ENCODE results near the gene PEX16.
"Not testable (repeated sequence)": the region's sequence is repeated elsewhere in the genome, so short reads cannot be mapped to it uniquely, and the experiment has no call there.

Gene PEX16

GRCh38 chr11:45910623-45911022 lies 7.1 kb downstream of the PEX16 start:
- no peak for DNase-seq (ENCODE audit: low read depth, low spot score)
- in situ Hi-C loops (cut with HindIII; ENCODE audit: low sequenced_read_pairs) = no loop called here
- no peak for TF ChIP-seq CTCF (IDR thresholded peaks at IDR 0.05; ENCODE audit: low read depth, low read length)

GRCh38 chr11:45909594-45910475 lies 7.8 kb downstream of the PEX16 start:
- in situ Hi-C loops (cut with HindIII; ENCODE audit: low sequenced_read_pairs) = no loop called here
- no peak for TF ChIP-seq CTCF (IDR thresholded peaks at IDR 0.05; ENCODE audit: low read depth, low read length)
- DNase-seq (ENCODE audit: low read depth, low spot score) = no peak
- H3K4me3 ChIP-seq (ENCODE audit: low read depth, low read length) = no peak overlapping the region

More at GRCh38 chr11:45910623-45911022, 7.1 kb downstream of the PEX16 start:
- H3K4me3 ChIP-seq (ENCODE audit: low read depth, low read length) = no peak overlapping the region

GRCh38 chr11:45907911-45908370 lies 9.7 kb downstream of the PEX16 start:
- TF ChIP-seq CTCF (IDR thresholded peaks at IDR 0.05; ENCODE audit: low read depth, low read length) = no peak
- DNase-seq (ENCODE audit: low read depth, low spot score) = no peak
- in situ Hi-C loops (cut with HindIII; ENCODE audit: low sequenced_read_pairs) = no loop called here

GRCh38 chr11:45906965-45907611 lies 10.6 kb downstream of the PEX16 start, which contains the start of gene FREY1:
Gene FREY1 (minus strand): TSS chr11:45907271. CDS start chr11:45907245, 26 bp downstream.
- in situ Hi-C loops (cut with HindIII; ENCODE audit: low sequenced_read_pairs) = no loop called here
- TF ChIP-seq CTCF (IDR thresholded peaks at IDR 0.05; ENCODE audit: low read depth, low read length) = no peak
- DNase-seq (ENCODE audit: low read depth, low spot score) = no peak
- H3K4me3 ChIP-seq (ENCODE audit: low read depth, low read length) = no peak within 1 kb of the TSS

More at GRCh38 chr11:45907911-45908370, 9.7 kb downstream of the PEX16 start:
- H3K4me3 ChIP-seq (ENCODE audit: low read depth, low read length) = no peak overlapping the region

GRCh38 chr11:45906096-45906682 lies 11.5 kb downstream of the PEX16 start:
- in situ Hi-C loops (cut with HindIII; ENCODE audit: low sequenced_read_pairs) = no loop called here
- no peak for TF ChIP-seq CTCF (IDR thresholded peaks at IDR 0.05; ENCODE audit: low read depth, low read length)
- H3K4me3 ChIP-seq (ENCODE audit: low read depth, low read length) = no peak overlapping the region
- no peak for DNase-seq (ENCODE audit: low read depth, low spot score)

- DNase-seq (ENCODE audit: low read depth, low spot score); in situ Hi-C loops (cut with HindIII; ENCODE audit: low sequenced_read_pairs); H3K4me3 ChIP-seq (ENCODE audit: low read depth, low read length): not testable (repeated sequence)
These were observed 12.1 kb downstream of the PEX16 start for GRCh38 chr11:45905576-45905975.
